Kidney (tissue), 14 donors: ENCODE measurements around the gene ANKRD9. TPM values are rescaled to one million over a fixed set of nuclear protein-coding genes. Genes with fewer than 3 reads are reported as not detected.

ENCODE experiments used
- DNase-seq, 5 donors: peaks; one replicate each; pipeline ENCODE4 v3.0.0-alpha.2; 2013 to 2020
- FAIRE-seq: peaks from 2 replicates; lab custom pipeline; 2012; peaks lifted over from hg19 to GRCh38; lab: Jason Lieb, UNC
- H3K27ac ChIP-seq, 2 donors: one replicate each; pipeline ENCODE4 v1.7.0; 2013; ENCODE audit warnings: low read depth in 2 of 2, low read length in 2 of 2, inconsistent platforms in 1 of 2
- H3K27me3 ChIP-seq: one replicate; pipeline ENCODE4 v1.7.1; 2013; ENCODE audit warnings: low read length, inconsistent platforms; ENCODE audit not compliant: control insufficient read depth, insufficient read depth
- H3K36me3 ChIP-seq, 3 donors: one replicate each; pipeline versions ENCODE4 v1.7.0 to v1.7.1; 2013; ENCODE audit warnings: low read length in 3 of 3, control low read depth in 1 of 3, inconsistent platforms in 1 of 3; ENCODE audit not compliant: insufficient read depth in 3 of 3, control insufficient read depth in 2 of 3
- H3K4me1 ChIP-seq, 3 donors: one replicate each; pipeline versions ENCODE4 v1.7.0 to v1.7.1; 2013; ENCODE audit warnings: low read length in 3 of 3, inconsistent platforms in 1 of 3, low read depth in 1 of 3; ENCODE audit not compliant: control insufficient read depth in 2 of 3, insufficient read depth in 2 of 3
- H3K4me3 ChIP-seq, 3 donors: one replicate each; pipeline versions ENCODE4 v1.7.0 to v1.8.1; 2013; ENCODE audit warnings: low read length in 3 of 3, control low read depth in 1 of 3, inconsistent platforms in 1 of 3
- H3K9ac ChIP-seq, 3 donors: one replicate each; pipeline versions ENCODE4 v1.7.0 to v1.7.1; 2013; ENCODE audit warnings: low read length in 3 of 3, control low read depth in 1 of 3, inconsistent platforms in 1 of 3
- H3K9me3 ChIP-seq, 3 donors: one replicate each; pipeline versions ENCODE4 v1.7.0 to v1.7.1; 2013; ENCODE audit warnings: low read length in 3 of 3, control low read depth in 1 of 3, inconsistent platforms in 1 of 3; ENCODE audit not compliant: control insufficient read depth in 2 of 3, insufficient read depth in 1 of 3
- CTCF ChIP-seq: IDR thresholded peaks from 3 replicates; pipeline ENCODE4 v1.5.1; 2012; ENCODE audit warnings: mild to moderate bottlenecking, moderate library complexity, borderline replicate concordance; ENCODE audit not compliant: insufficient read depth; ENCODE audit errors: extremely low read depth
- intact Hi-C: fragments of 100-400 bp; cut with DNase I; formaldehyde crosslinking; loops from one replicate; pipeline ENCODE4 v1.11.1; 2022
- polyA plus RNA-seq: library from polyadenylated mRNA; stranded (reverse); fragments of 350-450 nt; fragmentation: Illumina TruSeq; extraction: RNeasy Lipid Tissue Mini Kit (QIAGEN cat#74804); gene quantifications from one replicate; pipeline ENCODE4 v1.2.3, GENCODE V29; 2014; ENCODE audit warnings: low read depth, low replicate concordance; ENCODE audit not compliant: insufficient read depth
- total RNA-seq: library from RNA; stranded (reverse); fragmentation: NEBNext Ultra II Directional; extraction: Animal tissue kit (Norgen Biotek cat#: 25700); gene quantifications from one replicate; pipeline ENCODE4 v1.2.1, GENCODE V29; 2021
- donor health status: control.
- donor health status: control.
- donor health status: control.
- donor health status: control.
- donor health status: control.
- donor health status: DM: yes; HTN: yes; CAD: no.
- donor health status: Normal renal cell carcinoma (clear cell type).

ANKRD9 gene
- total and polyA plus RNA-seq, 2 donors from 2014 or later: 18.7 to 26.0 TPM

GRCh38 chr14:102486513-102487203 is 22.9 kb downstream of the ANKRD9 start:
- H3K9me3 ChIP-seq: no peaks in the 10 kb centered on the region
- H3K4me1 ChIP-seq: no peaks in the 10 kb centered on the region
- H3K27me3 ChIP-seq: no peaks in the 10 kb centered on the region
- DNase-seq (no peak), FAIRE-seq (no peak)
- intact Hi-C loops: no loop called here
- H3K9ac ChIP-seq: no peak overlapping the region
- H3K4me3 ChIP-seq: no peak overlapping the region
- TF ChIP-seq CTCF: no peak
- no peak overlapping the region for H3K27ac ChIP-seq
- H3K36me3 ChIP-seq: no peaks in the 10 kb centered on the region

GRCh38 chr14:102485693-102486512 is 23.7 kb downstream of the ANKRD9 start:
- no peak for DNase-seq

GRCh38 chr14:102484316-102484715 is 25.3 kb downstream of the ANKRD9 start:
- no peaks in the 10 kb centered on the region for H3K9me3 ChIP-seq
- DNase-seq: no peak
- no peak overlapping the region for H3K4me3 ChIP-seq
- peaks cover 0 to 4% (median 0%) of the 10 kb centered on the region in 3 donors for H3K4me1 ChIP-seq
- H3K9ac ChIP-seq: no peak overlapping the region
- no peak for TF ChIP-seq CTCF
- H3K27ac ChIP-seq: no peak overlapping the region
- intact Hi-C loops: no loop called here
- no peaks in the 10 kb centered on the region for H3K27me3 ChIP-seq
- no peak for FAIRE-seq
- H3K36me3 ChIP-seq: no peaks in the 10 kb centered on the region

More at GRCh38 chr14:102485693-102486512, 23.7 kb downstream of the ANKRD9 start:
- no peaks in the 10 kb centered on the region for H3K4me1 ChIP-seq
- FAIRE-seq: no peak
- TF ChIP-seq CTCF: no peak
- H3K9ac ChIP-seq: no peak overlapping the region
- H3K27ac ChIP-seq: no peak overlapping the region
- H3K4me3 ChIP-seq: no peak overlapping the region
- no peaks in the 10 kb centered on the region for H3K36me3 ChIP-seq
- H3K27me3 ChIP-seq: no peaks in the 10 kb centered on the region
- intact Hi-C loops: no loop called here
- no peaks in the 10 kb centered on the region for H3K9me3 ChIP-seq
